HG03280 (cell line): ENCODE results near the gene NUP133.
"Not testable (repeated sequence)": the region's sequence is repeated elsewhere in the genome, so short reads cannot be mapped to it uniquely, and the experiment has no call there.

Experiments used
- ATAC-seq: cut with Tn5 transposase; IDR thresholded peaks from one replicate; pipeline ENCODE4 v1.9.1; 2021; ENCODE audit warnings: mild to moderate bottlenecking, moderate library complexity; ENCODE audit not compliant: unreplicated experiment

NUP133 gene

GRCh38 chr1:229420224-229420623 lies 87.9 kb downstream of the NUP133 start:
- no peak for ATAC-seq

DNA sequence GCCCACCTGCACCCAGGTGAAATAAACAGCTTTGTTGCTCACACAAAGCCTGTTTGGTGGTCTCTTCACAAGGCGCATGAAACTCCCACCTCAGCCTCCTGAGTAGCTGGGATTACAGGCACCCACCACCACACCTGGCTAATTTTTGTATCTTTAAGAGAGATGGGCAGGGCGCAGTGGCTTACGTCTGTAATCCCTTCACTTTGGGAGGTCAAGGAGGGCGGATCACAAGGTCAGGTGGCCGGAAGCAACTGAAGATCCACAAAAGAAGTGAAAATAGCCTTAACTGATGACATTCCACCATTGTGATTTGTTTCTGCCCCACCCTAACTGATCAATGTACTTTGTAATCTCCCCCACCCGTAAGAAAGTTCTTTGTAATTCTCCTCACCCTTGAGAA lies 89.6 kb downstream of the NUP133 start:
- not testable (repeated sequence) for ATAC-seq

- not testable (repeated sequence) for ATAC-seq
Observed at GRCh38 chr1:229412810-229413209, 95.3 kb downstream of the NUP133 start.

- ATAC-seq: no peak
Observed at GRCh38 chr1:229412056-229412455, 96.1 kb downstream of the NUP133 start.

DNA sequence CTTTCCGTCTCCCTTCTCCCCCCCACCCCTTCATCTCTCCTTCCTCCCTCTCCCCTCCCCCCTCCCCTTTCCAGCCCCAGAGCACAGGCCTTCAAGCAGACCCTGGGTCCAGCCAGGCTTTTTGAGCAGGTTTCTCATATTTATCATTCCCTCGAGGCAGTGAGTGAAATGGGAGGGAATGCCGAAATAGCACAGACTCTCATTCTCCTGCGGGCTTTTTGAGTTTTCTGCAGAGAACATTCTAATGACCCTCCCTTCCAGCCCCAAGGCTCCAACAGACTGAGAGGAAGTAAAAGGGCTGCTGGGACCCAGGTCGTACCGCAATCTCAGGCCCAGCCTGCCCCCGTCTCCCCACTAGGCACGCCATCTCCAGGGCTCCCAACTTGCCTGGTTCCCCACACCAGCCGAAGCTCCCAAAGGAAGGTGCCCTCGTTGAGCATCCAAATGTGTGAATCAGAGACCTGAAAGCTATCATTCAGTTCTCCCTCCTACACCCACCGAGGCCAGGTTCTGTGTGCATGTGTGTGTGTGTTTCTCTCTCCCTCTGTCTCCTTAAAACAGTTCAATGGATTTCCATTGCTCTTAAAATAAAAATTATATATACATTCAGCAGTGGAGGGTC lies 96.6 kb downstream of the NUP133 start:
- no peak for ATAC-seq

DNA sequence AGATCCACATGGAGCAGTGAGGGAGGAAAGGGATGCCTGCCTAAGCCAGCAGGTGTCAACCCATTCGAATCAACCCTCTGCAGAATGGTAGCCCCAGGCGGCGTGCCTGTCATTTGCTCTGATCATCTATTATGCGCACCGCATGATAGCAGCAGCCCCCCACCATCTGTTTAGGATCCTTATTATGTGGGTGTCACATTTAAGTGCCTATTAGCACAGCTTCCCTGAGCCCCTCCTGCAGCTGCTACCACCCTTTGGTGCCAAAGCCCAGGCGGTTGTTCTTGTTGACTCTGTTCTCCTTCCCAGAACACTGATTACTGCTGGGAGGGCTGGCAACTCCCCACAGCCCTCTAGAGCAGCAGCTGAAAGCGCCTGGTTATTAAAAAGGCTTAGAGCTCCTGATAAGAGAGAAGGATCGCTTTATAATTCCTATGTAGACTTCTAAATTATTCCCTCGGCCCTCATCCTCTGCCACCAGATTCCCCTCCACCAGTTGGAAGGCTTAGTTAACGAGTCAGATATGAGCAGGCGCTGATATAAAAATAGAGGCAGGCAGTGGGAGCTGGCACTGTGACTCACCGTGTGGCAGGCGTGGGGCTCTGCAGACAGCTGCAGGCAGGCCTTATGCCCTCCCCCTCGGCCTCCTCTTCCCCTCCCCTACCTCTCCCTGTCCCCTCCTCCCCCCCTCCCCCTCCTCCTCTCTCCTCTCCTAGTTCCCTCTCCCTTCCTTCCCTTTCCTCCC lies 97.3 kb downstream of the NUP133 start:
- ATAC-seq: no peak

GRCh38 chr1:229410370-229410691 lies 97.8 kb downstream of the NUP133 start:
- ATAC-seq: no peak

- ATAC-seq: no peak
Observed at GRCh38 chr1:229409616-229410369, 98.3 kb downstream of the NUP133 start.

GRCh38 chr1:229408458-229409037 lies 99.6 kb downstream of the NUP133 start:
- no peak for ATAC-seq

DNA sequence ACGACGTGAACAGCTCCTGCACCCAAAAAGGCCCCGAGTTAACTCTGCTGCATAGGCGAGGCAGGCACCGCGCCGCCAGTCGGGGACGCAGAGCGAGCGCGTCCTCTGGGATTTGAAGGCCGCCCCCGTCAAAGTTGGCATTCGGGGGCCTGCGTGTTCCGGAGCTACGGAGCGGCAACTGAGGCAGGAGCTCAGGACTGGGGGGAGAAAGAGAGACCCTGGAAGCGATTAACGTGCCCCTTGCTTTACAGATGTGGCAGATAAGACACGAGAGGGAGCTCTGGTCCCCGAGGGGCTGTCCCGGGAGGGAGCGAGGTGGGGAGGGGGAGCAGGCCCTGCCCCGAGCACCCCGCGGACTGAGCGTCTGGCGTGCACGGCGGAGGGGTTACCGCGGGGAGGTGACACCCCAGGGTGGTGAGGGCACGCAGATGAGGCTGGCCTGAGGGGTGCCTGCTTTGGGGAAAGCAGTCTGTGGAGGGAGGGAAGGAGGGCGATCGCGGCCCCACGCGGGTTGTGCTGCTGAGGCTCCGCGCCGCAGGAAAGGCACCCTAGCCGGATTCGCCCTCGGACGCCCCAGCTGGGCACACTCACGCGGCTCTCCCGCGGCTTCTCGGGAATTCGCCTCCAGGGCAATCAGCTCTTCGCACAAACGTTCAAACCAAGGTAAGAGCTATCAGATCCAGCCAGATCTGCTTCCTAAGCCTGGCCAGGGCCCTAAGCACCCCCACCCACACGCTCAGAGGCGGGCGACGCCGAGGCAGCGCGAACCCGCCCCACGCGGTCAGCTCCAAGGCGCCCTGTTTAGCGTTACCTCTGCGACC lies 100.7 kb downstream of the NUP133 start:
- no peak for ATAC-seq

- no peak for ATAC-seq
Observed at GRCh38 chr1:229406798-229407197, 101.3 kb downstream of the NUP133 start.

DNA sequence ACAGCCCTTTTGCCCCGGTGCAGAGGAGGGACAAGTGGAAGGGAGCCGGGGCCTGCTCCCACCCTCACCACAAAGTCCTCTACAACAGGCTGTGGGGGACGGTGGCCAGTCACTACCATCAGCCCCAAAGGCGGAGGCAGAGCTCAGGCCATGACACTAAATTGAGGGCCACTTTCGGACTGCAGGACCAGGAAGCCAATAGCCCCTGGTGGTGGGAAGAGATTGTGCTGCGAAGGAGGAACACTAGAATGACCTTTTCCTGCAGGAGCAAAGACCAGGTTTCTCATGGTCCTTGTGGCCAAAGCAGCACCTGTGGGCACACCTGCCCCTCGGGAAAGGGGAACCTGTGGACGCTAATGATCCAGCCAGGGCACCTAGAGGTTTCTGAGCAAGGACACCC lies 104.6 kb downstream of the NUP133 start:
- no peak for ATAC-seq

GRCh38 chr1:229402993-229403392 lies 105.1 kb downstream of the NUP133 start:
- ATAC-seq: no peak

DNA sequence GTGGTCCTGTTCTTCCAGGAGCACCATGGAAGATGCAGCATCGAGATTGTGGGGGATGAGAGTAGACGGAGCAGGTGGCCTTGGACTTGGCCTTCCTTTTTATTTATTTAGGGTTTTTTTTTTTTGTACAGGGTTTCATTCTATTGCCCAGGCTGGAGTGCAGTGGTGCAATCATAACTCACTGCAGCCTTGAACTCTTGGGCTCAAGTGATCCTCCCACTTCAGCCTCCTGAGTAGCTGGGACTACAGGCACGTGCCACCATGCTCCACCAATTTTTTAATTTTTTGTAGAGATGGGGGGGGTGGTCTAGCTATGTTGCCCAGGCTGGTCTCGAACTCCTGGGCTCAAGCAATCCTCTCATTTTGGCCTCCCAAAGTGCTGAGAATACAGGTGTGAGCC lies 105.8 kb downstream of the NUP133 start:
- not testable (repeated sequence) for ATAC-seq

DNA sequence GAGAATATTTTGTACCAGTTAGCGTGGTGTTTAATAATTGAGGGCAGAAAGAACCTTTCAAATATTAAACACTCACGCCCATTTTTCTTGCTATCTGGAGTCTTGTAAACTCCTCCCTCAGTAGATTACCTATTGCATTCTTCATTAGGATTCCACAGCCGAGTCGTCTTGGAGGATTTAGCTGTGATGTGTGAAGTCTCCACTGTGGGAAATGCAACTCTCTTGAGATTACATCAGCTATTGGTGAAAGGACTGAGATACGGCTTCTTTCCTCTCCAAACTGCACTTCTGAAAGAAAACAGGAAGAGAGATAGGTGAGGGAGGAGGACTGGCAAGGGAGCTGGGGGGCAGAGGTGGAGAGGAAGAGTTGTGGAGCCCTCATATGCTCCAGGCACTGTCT lies 110.4 kb downstream of the NUP133 start:
- ATAC-seq: no peak

GRCh38 chr1:229396585-229397206 lies 111.4 kb downstream of the NUP133 start:
- no peak for ATAC-seq

DNA sequence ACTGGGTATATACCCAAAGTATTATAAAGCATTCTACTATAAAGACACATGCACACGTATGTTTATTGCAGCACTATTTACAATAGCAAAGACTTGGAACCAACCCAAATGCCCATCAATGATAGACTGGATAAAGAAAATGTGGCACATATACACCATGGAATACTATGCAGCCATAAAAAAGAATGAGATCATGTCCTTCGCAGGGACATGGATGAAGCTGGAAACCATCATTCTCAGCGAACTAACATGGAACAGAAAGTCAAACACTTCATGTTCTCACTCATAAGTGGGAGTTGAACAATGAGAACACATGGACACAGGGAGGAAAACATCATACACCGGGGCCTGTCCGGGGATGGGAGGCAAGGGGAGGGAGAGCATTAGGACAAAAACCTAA lies 113.6 kb downstream of the NUP133 start:
- not testable (repeated sequence) for ATAC-seq

DNA sequence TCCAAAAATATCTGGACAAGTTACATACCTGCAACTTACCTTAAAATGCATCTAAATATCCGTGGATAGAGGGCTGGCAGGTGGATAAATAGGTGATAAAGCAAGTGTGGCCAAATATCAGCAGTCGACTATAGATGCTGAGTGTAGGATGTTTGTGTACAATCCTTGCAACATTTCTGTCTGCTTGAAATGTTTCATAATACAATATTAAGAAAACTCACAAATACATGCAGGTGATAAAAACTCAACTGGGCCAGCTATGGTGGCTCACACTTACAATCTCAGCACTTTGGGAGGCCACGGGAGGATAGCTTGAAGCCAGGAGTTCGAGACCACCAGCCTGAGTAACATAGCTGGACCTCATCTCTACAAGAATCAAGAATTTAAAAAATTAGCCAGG lies 115.2 kb downstream of the NUP133 start:
- no peak for ATAC-seq
